IMR-90 (cell line): ENCODE data around the gene AP3B1. TPM values are rescaled to one million over a fixed set of nuclear protein-coding genes. Genes with fewer than 3 reads are reported as not detected.
"Not testable (repeated sequence)": the region's sequence is repeated elsewhere in the genome, so short reads cannot be mapped to it uniquely, and the experiment has no call there.

Experiments
- ATAC-seq: fragments of 200-7000 bp; cut with Tn5 transposase; 2 replicates; pipeline ENCODE4 v1.9.1; 2020; ENCODE audit warnings: low read depth, mild to moderate bottlenecking, moderate library complexity
- BruUV-seq: library from RNA; stranded (reverse); fragments of 400-500 nt; replicated peaks from 2 replicates; lab custom pipeline; 2021; lab: Mats Ljungman, UMichigan
- CTCF ChIA-PET: fragments of 300-600 bp; formaldehyde crosslinking; extraction: SDS; loops from one replicate; lab custom pipeline; 2021; ENCODE audit warnings: antibody characterized with exemption; lab: Yijun Ruan, JAX
- POLR2A ChIA-PET: fragments of 300-600 bp; sonication (Branson Sonifier 250); formaldehyde crosslinking; loops from one replicate; lab custom pipeline; 2022; ENCODE audit warnings: antibody characterized with exemption; ENCODE audit not compliant: unreplicated experiment; lab: Charles Lee
- DNase-seq: peaks from one replicate; pipeline ENCODE4 v3.0.0; 2013
- H2AFZ ChIP-seq: replicated peaks from 2 replicates; pipeline ENCODE3; 2013; ENCODE audit warnings: low read length, mild to moderate bottlenecking; ENCODE audit not compliant: poor library complexity
- H2AK5ac ChIP-seq: 2 replicates; pipeline ENCODE4 v1.6.1; 2013; ENCODE audit warnings: low read depth, low read length, inconsistent platforms
- H2AK9ac ChIP-seq: replicated peaks from 2 replicates; pipeline ENCODE3; 2013; ENCODE audit warnings: mild to moderate bottlenecking, low read depth, low read length, moderate library complexity; ENCODE audit not compliant: poor library complexity
- H2BK120ac ChIP-seq: 2 replicates; pipeline ENCODE4 v1.6.1; 2013; ENCODE audit warnings: low read depth, low read length, inconsistent platforms
- H2BK15ac ChIP-seq: 3 replicates; pipeline ENCODE4 v1.6.1; 2013; ENCODE audit warnings: low read depth, low read length, inconsistent platforms
- H2BK20ac ChIP-seq: 2 replicates; pipeline ENCODE4 v1.6.1; 2013; ENCODE audit warnings: low read depth, mild to moderate bottlenecking, inconsistent platforms, low read length, moderate library complexity
- H2BK5ac ChIP-seq: 2 replicates; pipeline ENCODE4 v1.6.1; 2013; ENCODE audit warnings: mild to moderate bottlenecking, low read depth, low read length, inconsistent platforms; ENCODE audit not compliant: poor library complexity, severe bottlenecking
- H3K14ac ChIP-seq: replicated peaks from 2 replicates; pipeline ENCODE4 v1.6.1; 2013; ENCODE audit warnings: low read depth, low read length, inconsistent platforms
- H3K18ac ChIP-seq: 2 replicates; pipeline ENCODE4 v1.6.1; 2013; ENCODE audit warnings: low read depth, low read length, control low read depth
- H3K23ac ChIP-seq: 2 replicates; pipeline ENCODE4 v1.6.1; 2013; ENCODE audit warnings: low read depth, low read length, inconsistent platforms
- H3K27ac ChIP-seq: 2 replicates; pipeline ENCODE4 v1.5.1; 2013; ENCODE audit warnings: mild to moderate bottlenecking, control low read depth, low read length; ENCODE audit not compliant: insufficient read depth
- H3K27me3 ChIP-seq: 2 replicates; pipeline ENCODE4 v1.6.1; 2013; ENCODE audit warnings: low read length; ENCODE audit not compliant: control insufficient read depth, insufficient read depth
- H3K36me3 ChIP-seq: 2 replicates; pipeline ENCODE4 v1.6.1; 2013; ENCODE audit warnings: low read length, mixed read lengths; ENCODE audit not compliant: control insufficient read depth, insufficient read depth
- H3K4ac ChIP-seq: 2 replicates; pipeline ENCODE4 v1.6.1; 2013; ENCODE audit warnings: low read depth, low read length, inconsistent platforms
- H3K4me1 ChIP-seq: 2 replicates; pipeline ENCODE4 v1.6.1; 2013; ENCODE audit warnings: low read length, mixed read lengths; ENCODE audit not compliant: control insufficient read depth, insufficient read depth
- H3K4me2 ChIP-seq: 2 replicates; pipeline ENCODE4 v1.6.1; 2013; ENCODE audit warnings: low read depth, mild to moderate bottlenecking, control low read depth, low read length, moderate library complexity
- H3K4me3 ChIP-seq: 2 replicates; pipeline ENCODE4 v1.5.1; 2013; ENCODE audit warnings: low read depth, mild to moderate bottlenecking, control low read depth, low read length, moderate library complexity; ENCODE audit not compliant: insufficient read depth
- H3K56ac ChIP-seq: 2 replicates; pipeline ENCODE4 v1.6.1; 2013; ENCODE audit warnings: low read length, inconsistent platforms; ENCODE audit not compliant: insufficient read depth; ENCODE audit errors: extremely low read depth
- H3K79me1 ChIP-seq, 2 experiments: 2 replicates each; pipeline ENCODE4 v1.6.1; 2013; ENCODE audit warnings: low read length in 2 of 2, inconsistent platforms in 1 of 2, low read depth in 1 of 2
- H3K9ac ChIP-seq: 2 replicates; pipeline ENCODE4 v1.6.1; 2013; ENCODE audit warnings: low read depth, low read length, control low read depth
- H3K9me1 ChIP-seq: 2 replicates; pipeline ENCODE4 v1.6.1; 2013; ENCODE audit warnings: low read length, inconsistent platforms; ENCODE audit not compliant: insufficient read depth
- H3K9me3 ChIP-seq: 2 replicates; pipeline ENCODE4 v1.6.1; 2013; ENCODE audit warnings: low read length; ENCODE audit not compliant: control insufficient read depth, insufficient read depth
- H4K20me1 ChIP-seq: 2 replicates; pipeline ENCODE4 v1.6.1; 2013; ENCODE audit warnings: low read length, inconsistent platforms; ENCODE audit not compliant: insufficient read depth
- H4K5ac ChIP-seq: 2 replicates; pipeline ENCODE4 v1.6.1; 2013; ENCODE audit warnings: mild to moderate bottlenecking, low read depth, low read length, control low read depth
- H4K8ac ChIP-seq, 2 experiments: 2 replicates each; pipeline ENCODE4 v1.6.1; 2013; ENCODE audit warnings: low read depth in 2 of 2, low read length in 2 of 2, control low read depth in 1 of 2, inconsistent platforms in 1 of 2
- H4K91ac ChIP-seq: 2 replicates; pipeline ENCODE4 v1.6.1; 2013; ENCODE audit warnings: low read depth, low read length, inconsistent platforms; ENCODE audit not compliant: insufficient read depth
- WGBS, 2 experiments: methylation state at CpG; one replicate each; pipeline versions ENCODE4 v1.1.5 to v1.1.7; 2013; ENCODE audit warnings: missing lambda C conversion rate in 2 of 2; ENCODE audit not compliant: insufficient read length in 1 of 2; ENCODE audit errors: extremely low coverage in 2 of 2; 5-methylcytosine and 5-hydroxymethylcytosine counted together
- dilution Hi-C: fragments of 300-500 bp; cut with HindIII; formaldehyde crosslinking; loops from one replicate; pipeline ENCODE4 v1.14.3; 2018; ENCODE audit warnings: low sequenced_read_pairs; ENCODE audit not compliant: unreplicated experiment
- in situ Hi-C: fragments of 300-500 bp; cut with MboI; formaldehyde crosslinking; loops from 3 replicates; pipeline ENCODE4 v1.14.3; 2019; ENCODE audit warnings: low sequenced_read_pairs, inconsistent platforms, mixed read lengths
- intact Hi-C: fragments of 100-400 bp; cut with micrococcal nuclease; formaldehyde crosslinking; loops from 2 replicates; pipeline ENCODE4 v1.10.0; 2022
- polyA plus RNA-seq, 3 experiments: library from polyadenylated mRNA; depleted of rRNA; stranded (reverse); fragments of >200 nt; gene quantifications; 2 replicates each; pipeline ENCODE4 v1.2.3, GENCODE V29; 2012; ENCODE audit warnings: low replicate concordance in 1 of 3
- total RNA-seq: library from RNA; depleted of rRNA; stranded (reverse); fragments of >200 nt; gene quantifications from 2 replicates; pipeline ENCODE4 v1.2.3, GENCODE V29; 2012

AP3B1 gene
- total and polyA plus RNA-seq, 2 of the 4 experiments (the other 2 are of a cell fraction): 33.1 to 59.0 TPM

DNA sequence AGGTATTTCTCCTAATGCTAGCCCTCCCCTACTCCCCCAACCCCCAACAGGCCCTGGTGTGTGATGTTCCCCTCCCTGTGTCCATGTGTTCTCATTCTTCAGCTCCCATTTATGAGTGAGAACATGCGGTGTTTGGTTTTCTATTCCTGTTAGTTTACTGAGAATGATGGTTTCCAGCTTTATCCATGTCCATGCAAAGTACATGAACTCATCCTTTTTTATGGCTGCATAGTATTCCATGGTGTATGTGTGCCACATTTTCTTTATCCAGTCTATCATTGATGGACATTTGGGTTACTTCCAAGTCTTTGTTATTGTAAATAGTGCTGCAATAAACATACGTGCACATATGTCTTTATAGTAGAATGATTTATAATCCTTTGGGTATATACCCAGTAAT is 247.7 kb downstream of the AP3B1 start:
- ATAC-seq, H2BK20ac ChIP-seq, H2AFZ ChIP-seq, H3K18ac ChIP-seq, H2AK9ac ChIP-seq, intact Hi-C loops, H4K5ac ChIP-seq, H3K14ac ChIP-seq, H3K56ac ChIP-seq, POLR2A ChIA-PET, H3K27me3 ChIP-seq, CTCF ChIA-PET, H3K4me3 ChIP-seq, H3K9me3 ChIP-seq, BruUV-seq, H2BK15ac ChIP-seq, H3K23ac ChIP-seq, H3K9ac ChIP-seq, H2BK5ac ChIP-seq, H2AK5ac ChIP-seq, H3K27ac ChIP-seq, H3K4me2 ChIP-seq, H3K9me1 ChIP-seq, H2BK120ac ChIP-seq, H3K4me1 ChIP-seq, in situ Hi-C loops, dilution Hi-C loops, H4K20me1 ChIP-seq, H4K91ac ChIP-seq, DNase-seq, H3K79me1 ChIP-seq, H3K36me3 ChIP-seq, H4K8ac ChIP-seq, H3K4ac ChIP-seq: not testable (repeated sequence)
- WGBS, 2 experiments: no CpG with 5 or more reads among the region's 2 CpGs
